Measurements from ENCODE around the gene ERG28. TPM values are rescaled to one million over a fixed set of nuclear protein-coding genes. Genes with fewer than 3 reads are reported as not detected.

Gene ERG28
- total and polyA plus RNA-seq, 2 of the 13 experiments (the other 11 are each of a cell fraction or from before 2014, with no cell fraction given), result 27.3 to 32.3 TPM

DNA sequence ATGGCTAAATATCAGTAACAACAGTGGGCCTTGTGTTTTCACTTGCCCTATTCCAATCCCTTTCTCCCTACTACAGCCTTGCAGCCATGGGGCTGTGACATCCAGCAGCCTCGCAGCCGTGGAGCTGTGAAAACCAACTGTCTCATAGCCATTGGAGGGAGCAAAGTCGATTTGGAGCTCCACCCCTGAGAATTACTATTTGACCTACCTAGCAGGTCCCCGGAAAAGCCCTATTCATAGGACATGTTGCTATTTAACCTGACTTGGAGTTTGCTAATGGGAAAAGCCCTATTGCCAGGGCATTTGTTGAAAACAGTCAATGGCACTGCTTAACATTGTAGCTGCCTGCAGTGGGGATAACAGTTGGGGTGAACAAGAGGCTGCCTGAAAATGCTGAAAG lies 33.3 kb downstream of the ERG28 start (continued):
- TF ChIP-seq, protein P1, sequence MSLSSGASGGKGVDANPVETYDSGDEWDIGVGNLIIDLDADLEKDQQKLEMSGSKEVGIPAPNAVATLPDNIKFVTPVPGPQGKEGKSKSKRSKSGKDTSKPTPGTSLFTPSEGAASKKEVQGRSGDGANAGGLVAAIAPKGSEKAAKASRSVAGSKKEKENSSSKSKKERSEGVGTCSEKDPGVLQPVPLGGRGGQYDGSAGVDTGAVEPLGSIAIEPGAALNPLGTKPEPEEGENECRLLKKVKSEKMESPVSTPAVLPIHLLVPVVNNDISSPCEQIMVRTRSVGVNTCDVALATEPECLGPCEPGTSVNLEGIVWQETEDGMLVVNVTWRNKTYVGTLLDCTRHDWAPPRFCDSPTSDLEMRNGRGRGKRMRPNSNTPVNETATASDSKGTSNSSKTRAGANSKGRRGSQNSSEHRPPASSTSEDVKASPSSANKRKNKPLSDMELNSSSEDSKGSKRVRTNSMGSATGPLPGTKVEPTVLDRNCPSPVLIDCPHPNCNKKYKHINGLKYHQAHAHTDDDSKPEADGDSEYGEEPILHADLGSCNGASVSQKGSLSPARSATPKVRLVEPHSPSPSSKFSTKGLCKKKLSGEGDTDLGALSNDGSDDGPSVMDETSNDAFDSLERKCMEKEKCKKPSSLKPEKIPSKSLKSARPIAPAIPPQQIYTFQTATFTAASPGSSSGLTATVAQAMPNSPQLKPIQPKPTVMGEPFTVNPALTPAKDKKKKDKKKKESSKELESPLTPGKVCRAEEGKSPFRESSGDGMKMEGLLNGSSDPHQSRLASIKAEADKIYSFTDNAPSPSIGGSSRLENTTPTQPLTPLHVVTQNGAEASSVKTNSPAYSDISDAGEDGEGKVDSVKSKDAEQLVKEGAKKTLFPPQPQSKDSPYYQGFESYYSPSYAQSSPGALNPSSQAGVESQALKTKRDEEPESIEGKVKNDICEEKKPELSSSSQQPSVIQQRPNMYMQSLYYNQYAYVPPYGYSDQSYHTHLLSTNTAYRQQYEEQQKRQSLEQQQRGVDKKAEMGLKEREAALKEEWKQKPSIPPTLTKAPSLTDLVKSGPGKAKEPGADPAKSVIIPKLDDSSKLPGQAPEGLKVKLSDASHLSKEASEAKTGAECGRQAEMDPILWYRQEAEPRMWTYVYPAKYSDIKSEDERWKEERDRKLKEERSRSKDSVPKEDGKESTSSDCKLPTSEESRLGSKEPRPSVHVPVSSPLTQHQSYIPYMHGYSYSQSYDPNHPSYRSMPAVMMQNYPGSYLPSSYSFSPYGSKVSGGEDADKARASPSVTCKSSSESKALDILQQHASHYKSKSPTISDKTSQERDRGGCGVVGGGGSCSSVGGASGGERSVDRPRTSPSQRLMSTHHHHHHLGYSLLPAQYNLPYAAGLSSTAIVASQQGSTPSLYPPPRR (CRISPR knock-in tag; IDR thresholded peaks at IDR 0.05; ENCODE audit: borderline replicate concordance), result peak; percentile 44; the same call in 1 of the 2 replicates
- peak; percentile 93; the same call in 1 of the 2 replicates for TF ChIP-seq ZNF292 (CRISPR knock-in tag; IDR thresholded peaks at IDR 0.05; ENCODE audit: borderline replicate concordance, low read depth)
- TF ChIP-seq POLR2G (IDR thresholded peaks at IDR 0.05; ENCODE audit: low read depth, low read length), result no peak
- no peak for TF ChIP-seq SAFB2 (CRISPR knock-in tag; IDR thresholded peaks at IDR 0.05; ENCODE audit: borderline replicate concordance, low read depth)
- TF ChIP-seq SALL2 (CRISPR knock-in tag; IDR thresholded peaks at IDR 0.05), result no peak
- peak; percentile 66; the same call in 1 of the 2 replicates for TF ChIP-seq ZMYM4 (CRISPR knock-in tag; IDR thresholded peaks at IDR 0.05)
- TF ChIP-seq SATB2 (CRISPR knock-in tag; IDR thresholded peaks at IDR 0.05), result no peak
- TF ChIP-seq, protein P2, sequence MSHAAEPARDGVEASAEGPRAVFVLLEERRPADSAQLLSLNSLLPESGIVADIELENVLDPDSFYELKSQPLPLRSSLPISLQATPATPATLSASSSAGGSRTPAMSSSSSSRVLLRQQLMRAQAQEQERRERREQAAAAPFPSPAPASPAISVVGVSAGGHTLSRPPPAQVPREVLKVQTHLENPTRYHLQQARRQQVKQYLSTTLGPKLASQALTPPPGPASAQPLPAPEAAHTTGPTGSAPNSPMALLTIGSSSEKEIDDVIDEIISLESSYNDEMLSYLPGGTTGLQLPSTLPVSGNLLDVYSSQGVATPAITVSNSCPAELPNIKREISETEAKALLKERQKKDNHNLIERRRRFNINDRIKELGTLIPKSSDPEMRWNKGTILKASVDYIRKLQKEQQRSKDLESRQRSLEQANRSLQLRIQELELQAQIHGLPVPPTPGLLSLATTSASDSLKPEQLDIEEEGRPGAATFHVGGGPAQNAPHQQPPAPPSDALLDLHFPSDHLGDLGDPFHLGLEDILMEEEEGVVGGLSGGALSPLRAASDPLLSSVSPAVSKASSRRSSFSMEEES (CRISPR knock-in tag; IDR thresholded peaks at IDR 0.05), result no peak
- TF ChIP-seq, protein P3, sequence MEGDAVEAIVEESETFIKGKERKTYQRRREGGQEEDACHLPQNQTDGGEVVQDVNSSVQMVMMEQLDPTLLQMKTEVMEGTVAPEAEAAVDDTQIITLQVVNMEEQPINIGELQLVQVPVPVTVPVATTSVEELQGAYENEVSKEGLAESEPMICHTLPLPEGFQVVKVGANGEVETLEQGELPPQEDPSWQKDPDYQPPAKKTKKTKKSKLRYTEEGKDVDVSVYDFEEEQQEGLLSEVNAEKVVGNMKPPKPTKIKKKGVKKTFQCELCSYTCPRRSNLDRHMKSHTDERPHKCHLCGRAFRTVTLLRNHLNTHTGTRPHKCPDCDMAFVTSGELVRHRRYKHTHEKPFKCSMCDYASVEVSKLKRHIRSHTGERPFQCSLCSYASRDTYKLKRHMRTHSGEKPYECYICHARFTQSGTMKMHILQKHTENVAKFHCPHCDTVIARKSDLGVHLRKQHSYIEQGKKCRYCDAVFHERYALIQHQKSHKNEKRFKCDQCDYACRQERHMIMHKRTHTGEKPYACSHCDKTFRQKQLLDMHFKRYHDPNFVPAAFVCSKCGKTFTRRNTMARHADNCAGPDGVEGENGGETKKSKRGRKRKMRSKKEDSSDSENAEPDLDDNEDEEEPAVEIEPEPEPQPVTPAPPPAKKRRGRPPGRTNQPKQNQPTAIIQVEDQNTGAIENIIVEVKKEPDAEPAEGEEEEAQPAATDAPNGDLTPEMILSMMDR (CRISPR knock-in tag; IDR thresholded peaks at IDR 0.05), result peak; percentile 11; the same call in 1 of the 2 replicates
- TF ChIP-seq, protein P4, sequence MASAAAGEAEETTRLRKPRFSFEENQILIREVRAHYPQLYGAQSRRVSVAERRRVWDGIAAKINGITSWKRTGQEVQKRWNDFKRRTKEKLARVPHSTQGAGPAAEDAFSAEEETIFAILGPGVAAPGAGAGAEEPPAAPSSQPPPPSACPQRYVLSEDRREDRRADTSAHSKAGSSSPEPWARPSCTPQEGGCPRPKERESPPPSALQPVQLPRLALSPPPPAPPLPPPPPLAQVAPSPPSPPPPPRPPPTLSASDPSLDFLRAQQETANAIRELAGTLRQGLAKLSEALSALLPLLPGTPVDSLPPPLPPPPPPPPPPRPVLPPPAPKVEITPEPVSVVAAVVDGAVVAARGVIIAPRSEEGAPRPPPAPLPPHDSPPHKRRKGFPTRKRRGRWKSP (CRISPR knock-in tag; IDR thresholded peaks at IDR 0.05), result no peak
- no peak for TF ChIP-seq ZNF558 (CRISPR knock-in tag; IDR thresholded peaks at IDR 0.05; ENCODE audit: borderline replicate concordance)
- TF ChIP-seq HOXA7 (CRISPR knock-in tag; IDR thresholded peaks at IDR 0.05), result no peak
- TF ChIP-seq ONECUT2 (CRISPR knock-in tag; IDR thresholded peaks at IDR 0.05), result no peak
- no peak for TF ChIP-seq SCMH1 (CRISPR knock-in tag; IDR thresholded peaks at IDR 0.05; ENCODE audit: borderline replicate concordance)
- TF ChIP-seq ZNF543 (CRISPR knock-in tag; IDR thresholded peaks at IDR 0.05), result no peak
- no peak for TF ChIP-seq ZNF367 (CRISPR knock-in tag; IDR thresholded peaks at IDR 0.05; ENCODE audit: borderline replicate concordance)
- TF ChIP-seq ZNF496 (CRISPR knock-in tag; IDR thresholded peaks at IDR 0.05; ENCODE audit: insufficient replicate concordance), result no peak

All from HepG2 (cell line).